ENCODE measurements around the gene LAMA1. TPM values are rescaled to one million over a fixed set of nuclear protein-coding genes. Genes with fewer than 3 reads are reported as not detected.

Gene LAMA1
- polyA plus RNA-seq, 1 donor from 2014 or later: 10.3 TPM

- H3K27me3 ChIP-seq (ENCODE audit: insufficient read depth, low read depth, low read length): no peaks in the 10 kb centered on the region
- no peaks in the 10 kb centered on the region for H3K9me3 ChIP-seq (ENCODE audit: low read length)
- no peak overlapping the region for H3K27ac ChIP-seq (ENCODE audit: low read length)
- H3K36me3 ChIP-seq (ENCODE audit: insufficient read depth, low read length): no peaks in the 10 kb centered on the region
- no peak overlapping the region for H3K9ac ChIP-seq (ENCODE audit: low read length)
- H3K4me3 ChIP-seq (ENCODE audit: low read length): no peak overlapping the region
- H3K9me2 ChIP-seq (ENCODE audit: insufficient read depth, low read length): no peaks in the 10 kb centered on the region
- no peaks in the 10 kb centered on the region for H4K20me1 ChIP-seq (ENCODE audit: insufficient read depth)
- no peaks in the 10 kb centered on the region for H3F3A ChIP-seq (ENCODE audit: insufficient read depth, low read length, poor library complexity, severe bottlenecking)
- H3K4me2 ChIP-seq (ENCODE audit: low read length): no peak overlapping the region
- no peak overlapping the region for H2AFZ ChIP-seq (ENCODE audit: low read depth, low read length)
- H3K79me2 ChIP-seq (replicated peaks; ENCODE audit: insufficient read depth, low read length): no peaks in the 10 kb centered on the region
- TF ChIP-seq, protein P1, sequence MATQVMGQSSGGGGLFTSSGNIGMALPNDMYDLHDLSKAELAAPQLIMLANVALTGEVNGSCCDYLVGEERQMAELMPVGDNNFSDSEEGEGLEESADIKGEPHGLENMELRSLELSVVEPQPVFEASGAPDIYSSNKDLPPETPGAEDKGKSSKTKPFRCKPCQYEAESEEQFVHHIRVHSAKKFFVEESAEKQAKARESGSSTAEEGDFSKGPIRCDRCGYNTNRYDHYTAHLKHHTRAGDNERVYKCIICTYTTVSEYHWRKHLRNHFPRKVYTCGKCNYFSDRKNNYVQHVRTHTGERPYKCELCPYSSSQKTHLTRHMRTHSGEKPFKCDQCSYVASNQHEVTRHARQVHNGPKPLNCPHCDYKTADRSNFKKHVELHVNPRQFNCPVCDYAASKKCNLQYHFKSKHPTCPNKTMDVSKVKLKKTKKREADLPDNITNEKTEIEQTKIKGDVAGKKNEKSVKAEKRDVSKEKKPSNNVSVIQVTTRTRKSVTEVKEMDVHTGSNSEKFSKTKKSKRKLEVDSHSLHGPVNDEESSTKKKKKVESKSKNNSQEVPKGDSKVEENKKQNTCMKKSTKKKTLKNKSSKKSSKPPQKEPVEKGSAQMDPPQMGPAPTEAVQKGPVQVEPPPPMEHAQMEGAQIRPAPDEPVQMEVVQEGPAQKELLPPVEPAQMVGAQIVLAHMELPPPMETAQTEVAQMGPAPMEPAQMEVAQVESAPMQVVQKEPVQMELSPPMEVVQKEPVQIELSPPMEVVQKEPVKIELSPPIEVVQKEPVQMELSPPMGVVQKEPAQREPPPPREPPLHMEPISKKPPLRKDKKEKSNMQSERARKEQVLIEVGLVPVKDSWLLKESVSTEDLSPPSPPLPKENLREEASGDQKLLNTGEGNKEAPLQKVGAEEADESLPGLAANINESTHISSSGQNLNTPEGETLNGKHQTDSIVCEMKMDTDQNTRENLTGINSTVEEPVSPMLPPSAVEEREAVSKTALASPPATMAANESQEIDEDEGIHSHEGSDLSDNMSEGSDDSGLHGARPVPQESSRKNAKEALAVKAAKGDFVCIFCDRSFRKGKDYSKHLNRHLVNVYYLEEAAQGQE (IDR thresholded peaks at IDR 0.05; ENCODE audit: borderline replicate concordance): no peak
- TF ChIP-seq, protein P2, sequence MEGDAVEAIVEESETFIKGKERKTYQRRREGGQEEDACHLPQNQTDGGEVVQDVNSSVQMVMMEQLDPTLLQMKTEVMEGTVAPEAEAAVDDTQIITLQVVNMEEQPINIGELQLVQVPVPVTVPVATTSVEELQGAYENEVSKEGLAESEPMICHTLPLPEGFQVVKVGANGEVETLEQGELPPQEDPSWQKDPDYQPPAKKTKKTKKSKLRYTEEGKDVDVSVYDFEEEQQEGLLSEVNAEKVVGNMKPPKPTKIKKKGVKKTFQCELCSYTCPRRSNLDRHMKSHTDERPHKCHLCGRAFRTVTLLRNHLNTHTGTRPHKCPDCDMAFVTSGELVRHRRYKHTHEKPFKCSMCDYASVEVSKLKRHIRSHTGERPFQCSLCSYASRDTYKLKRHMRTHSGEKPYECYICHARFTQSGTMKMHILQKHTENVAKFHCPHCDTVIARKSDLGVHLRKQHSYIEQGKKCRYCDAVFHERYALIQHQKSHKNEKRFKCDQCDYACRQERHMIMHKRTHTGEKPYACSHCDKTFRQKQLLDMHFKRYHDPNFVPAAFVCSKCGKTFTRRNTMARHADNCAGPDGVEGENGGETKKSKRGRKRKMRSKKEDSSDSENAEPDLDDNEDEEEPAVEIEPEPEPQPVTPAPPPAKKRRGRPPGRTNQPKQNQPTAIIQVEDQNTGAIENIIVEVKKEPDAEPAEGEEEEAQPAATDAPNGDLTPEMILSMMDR (IDR thresholded peaks at IDR 0.05; ENCODE audit: poor library complexity, severe bottlenecking): no peak
- TF ChIP-seq EZH2 (IDR thresholded peaks at IDR 0.05; ENCODE audit: borderline replicate concordance, insufficient read depth, low read length, poor library complexity, severe bottlenecking) (no peak), TAF1 (IDR thresholded peaks at IDR 0.05; ENCODE audit: low read depth) (no peak), POLR2AphosphoS5 (IDR thresholded peaks at IDR 0.05) (no peak), RAD21 (conservative IDR thresholded peaks at IDR 0.05) (no peak), MXI1 (conservative IDR thresholded peaks at IDR 0.05; ENCODE audit: poor library complexity, severe bottlenecking) (no peak), EP300 (conservative IDR thresholded peaks at IDR 0.05; ENCODE audit: poor library complexity, severe bottlenecking) (no peak), SMC3 (conservative IDR thresholded peaks at IDR 0.05; ENCODE audit: poor library complexity) (no peak)
Measured at GRCh38 chr18:6923220-6923619, 194.4 kb downstream of the LAMA1 start.

- Histone ChIP-seq H2AFZ (ENCODE audit: low read depth, low read length) (no peak overlapping the region), H3K4me2 (ENCODE audit: low read length) (no peak overlapping the region), H3K9me3 (ENCODE audit: low read length) (peaks cover 9% of the 10 kb centered on the region), H3K4me3 (ENCODE audit: low read length) (no peak overlapping the region), H3K9me2 (ENCODE audit: insufficient read depth, low read length) (no peaks in the 10 kb centered on the region), H3K27me3 (ENCODE audit: insufficient read depth, low read depth, low read length) (no peaks in the 10 kb centered on the region), H3K79me2 (replicated peaks; ENCODE audit: insufficient read depth, low read length) (no peaks in the 10 kb centered on the region), H3K27ac (ENCODE audit: low read length) (no peak overlapping the region), H3F3A (ENCODE audit: insufficient read depth, low read length, poor library complexity, severe bottlenecking) (no peaks in the 10 kb centered on the region), H3K9ac (ENCODE audit: low read length) (no peak overlapping the region), H3K36me3 (ENCODE audit: insufficient read depth, low read length) (no peaks in the 10 kb centered on the region), H4K20me1 (ENCODE audit: insufficient read depth) (no peaks in the 10 kb centered on the region)
- no peak for TF ChIP-seq SMC3 (conservative IDR thresholded peaks at IDR 0.05; ENCODE audit: poor library complexity)
- TF ChIP-seq, protein P2 (IDR thresholded peaks at IDR 0.05; ENCODE audit: poor library complexity, severe bottlenecking): no peak
- no peak for TF ChIP-seq EP300 (conservative IDR thresholded peaks at IDR 0.05; ENCODE audit: poor library complexity, severe bottlenecking)
- TF ChIP-seq MXI1 (conservative IDR thresholded peaks at IDR 0.05; ENCODE audit: poor library complexity, severe bottlenecking): no peak
- no peak for TF ChIP-seq EZH2 (IDR thresholded peaks at IDR 0.05; ENCODE audit: borderline replicate concordance, insufficient read depth, low read length, poor library complexity, severe bottlenecking)
- no peak for TF ChIP-seq TAF1 (IDR thresholded peaks at IDR 0.05; ENCODE audit: low read depth)
Measured at GRCh38 chr18:6921571-6921970, 196.0 kb downstream of the LAMA1 start.

Measured in neural cell (in vitro differentiated cells).